Tibial nerve (tissue), 4 donors: ENCODE measurements around the gene WSCD2.

Source experiments
- EP300 ChIP-seq, 2 donors: sonication (generic); formaldehyde crosslinking; IDR thresholded peaks; one replicate each; pipeline ENCODE4 v1.6.1; 2017; ENCODE audit warnings: antibody characterized with exemption in 2 of 2, mild to moderate bottlenecking in 1 of 2
- POLR2A ChIP-seq, 2 donors: fragments of 450-650 bp; IDR thresholded peaks; one replicate each; pipeline ENCODE4 v1.6.1; 2017; ENCODE audit warnings: antibody characterized with exemption in 2 of 2, mild to moderate bottlenecking in 2 of 2, moderate library complexity in 2 of 2
- TF ChIP-seq, protein P1 (sequence below), 5 experiments: fragments of 200-600 bp in 3 of 5; fragments of 450-650 bp in 2 of 5; sonication (generic) in 3 of 5; IDR thresholded peaks; one replicate each; pipeline ENCODE4 v1.5.1; 2016 to 2019; ENCODE audit warnings: antibody characterized with exemption in 5 of 5, mild to moderate bottlenecking in 3 of 5, moderate library complexity in 2 of 5

GRCh38 chr12:108109954-108110353 is 19.1 kb upstream of the WSCD2 start:
- TF ChIP-seq POLR2A (IDR thresholded peaks at IDR 0.05) (no peak), EP300 (IDR thresholded peaks at IDR 0.05) (no peak)
- TF ChIP-seq, protein P1, sequence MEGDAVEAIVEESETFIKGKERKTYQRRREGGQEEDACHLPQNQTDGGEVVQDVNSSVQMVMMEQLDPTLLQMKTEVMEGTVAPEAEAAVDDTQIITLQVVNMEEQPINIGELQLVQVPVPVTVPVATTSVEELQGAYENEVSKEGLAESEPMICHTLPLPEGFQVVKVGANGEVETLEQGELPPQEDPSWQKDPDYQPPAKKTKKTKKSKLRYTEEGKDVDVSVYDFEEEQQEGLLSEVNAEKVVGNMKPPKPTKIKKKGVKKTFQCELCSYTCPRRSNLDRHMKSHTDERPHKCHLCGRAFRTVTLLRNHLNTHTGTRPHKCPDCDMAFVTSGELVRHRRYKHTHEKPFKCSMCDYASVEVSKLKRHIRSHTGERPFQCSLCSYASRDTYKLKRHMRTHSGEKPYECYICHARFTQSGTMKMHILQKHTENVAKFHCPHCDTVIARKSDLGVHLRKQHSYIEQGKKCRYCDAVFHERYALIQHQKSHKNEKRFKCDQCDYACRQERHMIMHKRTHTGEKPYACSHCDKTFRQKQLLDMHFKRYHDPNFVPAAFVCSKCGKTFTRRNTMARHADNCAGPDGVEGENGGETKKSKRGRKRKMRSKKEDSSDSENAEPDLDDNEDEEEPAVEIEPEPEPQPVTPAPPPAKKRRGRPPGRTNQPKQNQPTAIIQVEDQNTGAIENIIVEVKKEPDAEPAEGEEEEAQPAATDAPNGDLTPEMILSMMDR (IDR thresholded peaks at IDR 0.05) = no peak
